K562 (cell line): ENCODE data around the gene GRWD1. TPM values are rescaled to one million over a fixed set of nuclear protein-coding genes. Genes with fewer than 3 reads are reported as not detected.

Experiments used
- CTBP1 ChIP-seq: fragments of 450-650 bp; IDR thresholded peaks from 2 replicates; pipeline ENCODE4 v1.6.1; 2016; ENCODE audit warnings: borderline replicate concordance
- EP300 ChIP-seq: IDR thresholded peaks from 2 replicates; pipeline ENCODE4 v1.6.1; 2012; ENCODE audit warnings: low read length, improper control_type of control experiment
- ETV5 ChIP-seq: sonication (generic); formaldehyde crosslinking; IDR thresholded peaks from 2 replicates; pipeline ENCODE4 v1.4.0; 2020; ENCODE audit warnings: low read depth, mild to moderate bottlenecking, missing genetic modification reagents
- KAT7 ChIP-seq: sonication (generic); formaldehyde crosslinking; IDR thresholded peaks from 2 replicates; pipeline ENCODE4 v1.8.0; 2022; ENCODE audit warnings: missing genetic modification reagents, mild to moderate bottlenecking, borderline replicate concordance
- LARP7 ChIP-seq: fragments of 450-650 bp; IDR thresholded peaks from 2 replicates; pipeline ENCODE4 v1.6.1; 2016
- NFRKB ChIP-seq: fragments of 450-650 bp; IDR thresholded peaks from 2 replicates; pipeline ENCODE4 v1.6.1; 2016; ENCODE audit warnings: low read depth
- PCBP1 ChIP-seq: fragments of 200-400 bp; formaldehyde crosslinking; IDR thresholded peaks from 2 replicates; pipeline ENCODE4 v1.6.1; 2018; ENCODE audit warnings: mild to moderate bottlenecking, low read depth, low read length; ENCODE audit not compliant: poor library complexity, severe bottlenecking
- POLR2A ChIP-seq: fragments of 450-650 bp; conservative IDR thresholded peaks from 2 replicates; pipeline ENCODE4 v1.6.1; 2016
- SIX5 ChIP-seq, 2 experiments: IDR thresholded peaks; 2 replicates each; pipeline ENCODE4 v1.6.1; 2011; ENCODE audit warnings: low read length in 2 of 2, borderline replicate concordance in 1 of 2, low read depth in 1 of 2, mild to moderate bottlenecking in 1 of 2, moderate library complexity in 1 of 2; ENCODE audit not compliant: insufficient read depth in 1 of 2
- SNIP1 ChIP-seq: fragments of 450-650 bp; IDR thresholded peaks from 2 replicates; pipeline ENCODE4 v1.7.1; 2017; ENCODE audit warnings: low read depth, mild to moderate bottlenecking
- STAT5A ChIP-seq: IDR thresholded peaks from 2 replicates; pipeline ENCODE4 v1.6.1; 2012; ENCODE audit warnings: low read length, inconsistent platforms, borderline replicate concordance
- STAT5B ChIP-seq: fragments of 250-450 bp; sonication (Bioruptor Pico); IDR thresholded peaks from 2 replicates; pipeline ENCODE4 v1.8.0; 2021; ENCODE audit warnings: mild to moderate bottlenecking, inconsistent platforms
- TRIM25 ChIP-seq: fragments of 450-650 bp; IDR thresholded peaks from 2 replicates; pipeline ENCODE4 v1.7.0; 2016; ENCODE audit warnings: borderline replicate concordance
- ZEB2 ChIP-seq: fragments of 450-650 bp; IDR thresholded peaks from 2 replicates; pipeline ENCODE4 v1.6.1; 2016
- ZNF23 ChIP-seq: fragments of 250-450 bp; sonication (Bioruptor Pico); IDR thresholded peaks from 2 replicates; pipeline ENCODE4 v1.4.0; 2020; ENCODE audit warnings: mild to moderate bottlenecking
- ZNF431 ChIP-seq: sonication (generic); formaldehyde crosslinking; IDR thresholded peaks from 2 replicates; pipeline ENCODE4 v1.8.0; 2022; ENCODE audit warnings: mild to moderate bottlenecking, missing genetic modification reagents
- polyA plus RNA-seq, 8 experiments: library from polyadenylated mRNA; depleted of rRNA in 4 of 8; stranded (reverse) in 5 of 8; unstranded in 3 of 8; fragments of >200 nt; fragmentation: Nextera tagmentation in 2 of 8; fragmentation: Illumina TruSeq in 1 of 8; extraction: Ambion mirVana in 2 of 8; extraction: Trizol in 1 of 8; gene quantifications; 2 replicates each; pipeline versions ENCODE4 v1.2.1 to v1.2.3, GENCODE V29; 2011 to 2014; ENCODE audit warnings: inconsistent platforms in 1 of 8, missing spikeins in 1 of 8
- total RNA-seq, 7 experiments: library from RNA; depleted of rRNA in 6 of 7; stranded (reverse); fragments of >200 nt in 6 of 7; fragmentation: Illumina TruSeq in 2 of 7; extraction: Trizol in 2 of 7; gene quantifications; 2 replicates each; pipeline versions ENCODE4 v1.2.1 to v1.2.3, GENCODE V29; 2011 to 2021; ENCODE audit warnings: low replicate concordance in 1 of 7
- TF ChIP-seq, protein P1 (sequence below): fragments of 450-650 bp; conservative IDR thresholded peaks from 2 replicates; pipeline ENCODE4 v1.6.1; 2016; ENCODE audit warnings: missing genetic modification characterization, low read depth, mild to moderate bottlenecking, control low read depth, missing compliant biosample characterization
- TF ChIP-seq, protein P2 (sequence below): fragments of 250-450 bp; sonication (Bioruptor Pico); IDR thresholded peaks from 2 replicates; pipeline ENCODE4 v1.4.0; 2020

GRWD1 gene
- total and polyA plus RNA-seq, 9 of the 15 experiments (the other 6 are each of a cell fraction or from before 2014, with no cell fraction given), result 1.5 to 87.2 (median 24.5) TPM

DNA sequence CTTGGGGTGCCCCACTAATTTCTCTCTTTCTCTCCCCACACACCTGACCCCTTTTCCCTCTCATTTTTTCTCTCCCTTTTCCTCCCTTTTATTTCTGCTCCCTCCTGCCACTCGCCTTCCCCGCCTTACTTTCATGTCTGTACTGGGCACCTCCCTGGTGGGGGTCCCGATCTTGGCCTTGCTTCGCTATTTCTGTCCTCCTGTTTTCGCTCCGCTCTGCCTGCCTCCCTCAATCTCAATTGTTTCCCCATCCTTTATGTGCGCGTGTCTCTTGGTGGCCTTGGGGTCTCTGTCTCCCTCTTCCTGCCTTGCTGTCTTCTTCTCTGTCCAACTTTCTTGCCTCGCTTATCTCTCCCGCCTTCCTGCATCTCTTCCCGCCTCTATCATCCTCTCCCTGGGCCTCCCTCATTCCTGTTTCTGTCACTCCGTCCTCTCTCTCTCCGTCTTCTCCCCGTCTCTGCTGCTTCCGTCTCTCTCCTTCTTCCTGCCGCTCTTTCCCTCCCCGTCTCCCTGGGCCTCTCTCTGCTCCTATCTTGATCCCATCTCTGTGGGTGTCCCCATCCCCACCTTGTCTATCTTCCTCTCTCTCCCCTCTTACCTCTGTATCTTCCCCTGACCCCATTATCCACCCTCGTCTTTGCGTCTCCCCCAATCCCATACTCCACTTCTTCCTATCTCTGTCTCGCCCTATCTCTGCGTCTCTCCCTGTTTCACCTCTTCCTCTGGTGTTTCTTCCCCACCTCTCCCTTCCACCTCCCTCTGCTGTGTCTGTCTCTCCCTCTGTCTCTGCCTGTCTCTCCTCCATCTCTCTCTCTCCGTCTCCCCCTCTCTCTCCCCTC, 48.3 kb upstream of the GRWD1 start (continued):
- TF ChIP-seq, protein P1, sequence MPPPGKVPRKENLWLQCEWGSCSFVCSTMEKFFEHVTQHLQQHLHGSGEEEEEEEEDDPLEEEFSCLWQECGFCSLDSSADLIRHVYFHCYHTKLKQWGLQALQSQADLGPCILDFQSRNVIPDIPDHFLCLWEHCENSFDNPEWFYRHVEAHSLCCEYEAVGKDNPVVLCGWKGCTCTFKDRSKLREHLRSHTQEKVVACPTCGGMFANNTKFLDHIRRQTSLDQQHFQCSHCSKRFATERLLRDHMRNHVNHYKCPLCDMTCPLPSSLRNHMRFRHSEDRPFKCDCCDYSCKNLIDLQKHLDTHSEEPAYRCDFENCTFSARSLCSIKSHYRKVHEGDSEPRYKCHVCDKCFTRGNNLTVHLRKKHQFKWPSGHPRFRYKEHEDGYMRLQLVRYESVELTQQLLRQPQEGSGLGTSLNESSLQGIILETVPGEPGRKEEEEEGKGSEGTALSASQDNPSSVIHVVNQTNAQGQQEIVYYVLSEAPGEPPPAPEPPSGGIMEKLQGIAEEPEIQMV (tag), result 0 out of 2 replicates have a peak, but pooled peaks have one; percentile 20
- peak; percentile 40; the same call in 1 of the 2 replicates for TF ChIP-seq ZNF431 (CRISPR knock-in tag)
- peak; percentile 74; the same call in 1 of the 2 replicates for TF ChIP-seq ZEB2
- no peak for TF ChIP-seq STAT5B (CRISPR knock-in tag)
- peak; percentile 96; the same call in 1 of the 2 replicates for TF ChIP-seq TRIM25
- TF ChIP-seq SIX5 (IDR thresholded peaks at IDR 0.05; ENCODE audit: borderline replicate concordance in 1 of 2, insufficient read depth in 1 of 2, low read depth in 1 of 2, low read length in 2 of 2), result no peak
- TF ChIP-seq, protein P2, sequence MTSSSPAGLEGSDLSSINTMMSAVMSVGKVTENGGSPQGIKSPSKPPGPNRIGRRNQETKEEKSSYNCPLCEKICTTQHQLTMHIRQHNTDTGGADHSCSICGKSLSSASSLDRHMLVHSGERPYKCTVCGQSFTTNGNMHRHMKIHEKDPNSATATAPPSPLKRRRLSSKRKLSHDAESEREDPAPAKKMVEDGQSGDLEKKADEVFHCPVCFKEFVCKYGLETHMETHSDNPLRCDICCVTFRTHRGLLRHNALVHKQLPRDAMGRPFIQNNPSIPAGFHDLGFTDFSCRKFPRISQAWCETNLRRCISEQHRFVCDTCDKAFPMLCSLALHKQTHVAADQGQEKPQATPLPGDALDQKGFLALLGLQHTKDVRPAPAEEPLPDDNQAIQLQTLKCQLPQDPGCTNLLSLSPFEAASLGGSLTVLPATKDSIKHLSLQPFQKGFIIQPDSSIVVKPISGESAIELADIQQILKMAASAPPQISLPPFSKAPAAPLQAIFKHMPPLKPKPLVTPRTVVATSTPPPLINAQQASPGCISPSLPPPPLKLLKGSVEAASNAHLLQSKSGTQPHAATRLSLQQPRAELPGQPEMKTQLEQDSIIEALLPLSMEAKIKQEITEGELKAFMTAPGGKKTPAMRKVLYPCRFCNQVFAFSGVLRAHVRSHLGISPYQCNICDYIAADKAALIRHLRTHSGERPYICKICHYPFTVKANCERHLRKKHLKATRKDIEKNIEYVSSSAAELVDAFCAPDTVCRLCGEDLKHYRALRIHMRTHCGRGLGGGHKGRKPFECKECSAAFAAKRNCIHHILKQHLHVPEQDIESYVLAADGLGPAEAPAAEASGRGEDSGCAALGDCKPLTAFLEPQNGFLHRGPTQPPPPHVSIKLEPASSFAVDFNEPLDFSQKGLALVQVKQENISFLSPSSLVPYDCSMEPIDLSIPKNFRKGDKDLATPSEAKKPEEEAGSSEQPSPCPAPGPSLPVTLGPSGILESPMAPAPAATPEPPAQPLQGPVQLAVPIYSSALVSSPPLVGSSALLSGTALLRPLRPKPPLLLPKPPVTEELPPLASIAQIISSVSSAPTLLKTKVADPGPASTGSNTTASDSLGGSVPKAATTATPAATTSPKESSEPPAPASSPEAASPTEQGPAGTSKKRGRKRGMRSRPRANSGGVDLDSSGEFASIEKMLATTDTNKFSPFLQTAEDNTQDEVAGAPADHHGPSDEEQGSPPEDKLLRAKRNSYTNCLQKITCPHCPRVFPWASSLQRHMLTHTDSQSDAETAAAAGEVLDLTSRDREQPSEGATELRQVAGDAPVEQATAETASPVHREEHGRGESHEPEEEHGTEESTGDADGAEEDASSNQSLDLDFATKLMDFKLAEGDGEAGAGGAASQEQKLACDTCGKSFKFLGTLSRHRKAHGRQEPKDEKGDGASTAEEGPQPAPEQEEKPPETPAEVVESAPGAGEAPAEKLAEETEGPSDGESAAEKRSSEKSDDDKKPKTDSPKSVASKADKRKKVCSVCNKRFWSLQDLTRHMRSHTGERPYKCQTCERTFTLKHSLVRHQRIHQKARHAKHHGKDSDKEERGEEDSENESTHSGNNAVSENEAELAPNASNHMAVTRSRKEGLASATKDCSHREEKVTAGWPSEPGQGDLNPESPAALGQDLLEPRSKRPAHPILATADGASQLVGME (CRISPR knock-in tag), result 0 out of 2 replicates have a peak, but pooled peaks have one; percentile 47
- no peak for TF ChIP-seq PCBP1
- TF ChIP-seq KAT7 (CRISPR knock-in tag), result no peak
- TF ChIP-seq NFRKB, result peak; percentile 72; the same call in 1 of the 2 replicates
- TF ChIP-seq SNIP1, result peak; percentile 15; the same call in 1 of the 2 replicates
- peak; percentile 73 for TF ChIP-seq POLR2A
- TF ChIP-seq ETV5 (CRISPR knock-in tag), result peak; percentile 23; the same call in 1 of the 2 replicates
- TF ChIP-seq STAT5A, result no peak
- TF ChIP-seq EP300, result no peak
- TF ChIP-seq LARP7, result peak; percentile 96; the same call in 1 of the 2 replicates
- TF ChIP-seq ZNF23, result no peak
- TF ChIP-seq CTBP1, result no peak
